Smooth muscle cell (in vitro differentiated cells): ENCODE results near the gene CLDN22. TPM values are rescaled to one million over a fixed set of nuclear protein-coding genes. Genes with fewer than 3 reads are reported as not detected.

Experiments
- DNase-seq: peaks from one replicate; lab custom pipeline; 2025; ENCODE audit not compliant: unreplicated experiment; lab: John Stamatoyannopoulos, UW
- H2AFZ ChIP-seq: fragments of 200-600 bp; sonication (generic); 2 replicates; pipeline ENCODE4 v1.6.0; 2016; ENCODE audit warnings: antibody characterized with exemption, low read depth, mild to moderate bottlenecking
- H3F3A ChIP-seq: fragments of 200-600 bp; sonication (generic); 2 replicates; pipeline ENCODE4 v1.6.0; 2017; ENCODE audit warnings: antibody characterized with exemption, low read depth
- H3K27ac ChIP-seq: fragments of 200-600 bp; sonication (generic); 2 replicates; pipeline ENCODE4 v1.5.1; 2016; ENCODE audit warnings: low read depth, mild to moderate bottlenecking
- H3K27me3 ChIP-seq: fragments of 200-600 bp; sonication (generic); 2 replicates; pipeline ENCODE4 v1.6.1; 2016; ENCODE audit warnings: low read depth, mild to moderate bottlenecking
- H3K36me3 ChIP-seq: fragments of 200-600 bp; sonication (generic); 2 replicates; pipeline ENCODE4 v1.5.1; 2016; ENCODE audit warnings: low read depth
- H3K4me1 ChIP-seq: fragments of 200-600 bp; sonication (generic); 2 replicates; pipeline ENCODE4 v1.5.1; 2016; ENCODE audit warnings: low read depth
- H3K4me2 ChIP-seq: fragments of 200-600 bp; sonication (generic); 2 replicates; pipeline ENCODE4 v1.6.0; 2016; ENCODE audit warnings: mild to moderate bottlenecking
- H3K4me3 ChIP-seq: fragments of 200-600 bp; sonication (generic); 2 replicates; pipeline ENCODE4 v1.5.1; 2016; ENCODE audit warnings: mild to moderate bottlenecking
- H3K79me2 ChIP-seq: fragments of 200-600 bp; sonication (generic); 2 replicates; pipeline ENCODE4 v1.6.0; 2016; ENCODE audit warnings: low read depth, mild to moderate bottlenecking
- H3K9ac ChIP-seq: fragments of 200-600 bp; sonication (generic); 2 replicates; pipeline ENCODE4 v1.6.0; 2016; ENCODE audit warnings: low read depth
- H3K9me3 ChIP-seq: fragments of 200-600 bp; sonication (generic); replicated peaks from 2 replicates; pipeline ENCODE4 v1.5.1; 2016; ENCODE audit warnings: low read depth
- H4K20me1 ChIP-seq: fragments of 200-600 bp; sonication (generic); 2 replicates; pipeline ENCODE4 v1.6.0; 2016; ENCODE audit warnings: low read depth
- WGBS: methylation state at CpG from one replicate; pipeline ENCODE4 v1.1.7; 2016; ENCODE audit warnings: low lambda C conversion rate; 5-methylcytosine and 5-hydroxymethylcytosine counted together
- polyA plus RNA-seq: library from polyadenylated mRNA; unstranded; fragments of >200 nt; fragmentation: Nextera tagmentation; extraction: Ambion mirVana; gene quantifications from 2 replicates; pipeline ENCODE4 v1.2.1, GENCODE V29; 2016
- total RNA-seq: library from RNA; depleted of rRNA; stranded (reverse); fragments of >200 nt; gene quantifications from 2 replicates; pipeline ENCODE4 v1.2.3, GENCODE V29; 2014
- TF ChIP-seq, protein P1 (sequence below): fragments of 200-600 bp; sonication (generic); IDR thresholded peaks from 2 replicates; pipeline ENCODE4 v1.5.1; 2017; ENCODE audit warnings: borderline replicate concordance, mild to moderate bottlenecking, antibody characterized with exemption; ENCODE audit not compliant: insufficient read depth, poor library complexity, severe bottlenecking

CLDN22 gene
- total and polyA plus RNA-seq, 2 experiments from 2014 or later = 0.08 TPM; not detected in 1

DNA sequence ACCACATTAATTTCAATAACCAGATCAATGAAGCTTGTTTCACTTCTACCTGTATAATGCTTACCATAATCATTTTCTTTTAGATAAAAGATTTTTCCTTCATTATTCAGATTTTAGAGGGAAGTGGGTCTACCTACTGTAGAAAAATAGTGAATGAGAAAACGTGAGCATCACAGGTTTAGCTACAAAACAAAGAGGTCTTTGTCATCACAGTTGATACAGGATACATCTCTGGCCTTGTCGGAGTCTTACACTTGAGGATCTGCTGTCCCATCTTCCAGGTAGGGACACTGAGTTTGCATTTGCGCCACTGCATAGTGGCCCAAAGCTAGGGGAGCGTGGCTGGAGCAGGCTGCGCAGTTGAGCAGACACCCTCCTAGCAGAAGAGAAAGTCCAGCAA is 1.4 kb upstream of the CLDN22 start:
- no peak overlapping the region for H3K9ac ChIP-seq
- no peaks in the 10 kb centered on the region for H3K27me3 ChIP-seq
- no peaks in the 10 kb centered on the region for H3K9me3 ChIP-seq
- WGBS = 96% methylated on average over 5 of the region's 5 CpGs
- no peak overlapping the region for H2AFZ ChIP-seq
- no peak overlapping the region for H3K4me3 ChIP-seq
- H3K36me3 ChIP-seq = no peaks in the 10 kb centered on the region
- TF ChIP-seq, protein P1, sequence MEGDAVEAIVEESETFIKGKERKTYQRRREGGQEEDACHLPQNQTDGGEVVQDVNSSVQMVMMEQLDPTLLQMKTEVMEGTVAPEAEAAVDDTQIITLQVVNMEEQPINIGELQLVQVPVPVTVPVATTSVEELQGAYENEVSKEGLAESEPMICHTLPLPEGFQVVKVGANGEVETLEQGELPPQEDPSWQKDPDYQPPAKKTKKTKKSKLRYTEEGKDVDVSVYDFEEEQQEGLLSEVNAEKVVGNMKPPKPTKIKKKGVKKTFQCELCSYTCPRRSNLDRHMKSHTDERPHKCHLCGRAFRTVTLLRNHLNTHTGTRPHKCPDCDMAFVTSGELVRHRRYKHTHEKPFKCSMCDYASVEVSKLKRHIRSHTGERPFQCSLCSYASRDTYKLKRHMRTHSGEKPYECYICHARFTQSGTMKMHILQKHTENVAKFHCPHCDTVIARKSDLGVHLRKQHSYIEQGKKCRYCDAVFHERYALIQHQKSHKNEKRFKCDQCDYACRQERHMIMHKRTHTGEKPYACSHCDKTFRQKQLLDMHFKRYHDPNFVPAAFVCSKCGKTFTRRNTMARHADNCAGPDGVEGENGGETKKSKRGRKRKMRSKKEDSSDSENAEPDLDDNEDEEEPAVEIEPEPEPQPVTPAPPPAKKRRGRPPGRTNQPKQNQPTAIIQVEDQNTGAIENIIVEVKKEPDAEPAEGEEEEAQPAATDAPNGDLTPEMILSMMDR = no peak
- no peaks in the 10 kb centered on the region for H3K79me2 ChIP-seq
- no peaks in the 10 kb centered on the region for H3K4me1 ChIP-seq
- no peak overlapping the region for H3K27ac ChIP-seq
- H3K4me2 ChIP-seq = no peak overlapping the region
- DNase-seq = no peak
- no peaks in the 10 kb centered on the region for H4K20me1 ChIP-seq
- no peaks in the 10 kb centered on the region for H3F3A ChIP-seq

DNA sequence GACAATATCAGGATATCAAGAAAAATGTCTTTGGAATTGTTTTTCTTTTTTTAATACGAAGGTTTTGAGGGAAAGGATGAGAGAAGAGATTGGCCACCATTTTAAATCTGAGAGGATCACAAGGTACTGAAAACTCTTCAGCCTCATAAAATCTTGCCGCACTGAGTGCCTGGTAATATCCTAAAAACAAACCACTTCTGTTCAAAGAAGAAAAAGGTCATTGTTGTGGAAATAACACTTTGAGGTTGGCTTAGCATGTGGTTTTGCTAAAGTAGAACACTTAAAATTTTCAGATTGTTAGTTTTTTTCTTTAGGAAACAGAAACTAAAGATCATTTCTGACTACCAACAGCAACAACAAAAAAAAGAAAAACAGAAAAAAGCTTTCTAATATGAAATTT is 1.0 kb upstream of the CLDN22 start:
- H3K4me2 ChIP-seq = no peak overlapping the region
- H3F3A ChIP-seq = no peaks in the 10 kb centered on the region
- TF ChIP-seq, protein P1 = no peak
- H3K27me3 ChIP-seq = no peaks in the 10 kb centered on the region
- H3K4me3 ChIP-seq = no peak overlapping the region
- H2AFZ ChIP-seq = no peak overlapping the region
- no peaks in the 10 kb centered on the region for H3K79me2 ChIP-seq
- 87% methylated on average over 2 of the region's 2 CpGs for WGBS
- no peaks in the 10 kb centered on the region for H4K20me1 ChIP-seq
- H3K27ac ChIP-seq = no peak overlapping the region
- no peak for DNase-seq
- H3K4me1 ChIP-seq = no peaks in the 10 kb centered on the region
- H3K9me3 ChIP-seq = no peaks in the 10 kb centered on the region
- no peaks in the 10 kb centered on the region for H3K36me3 ChIP-seq
- no peak overlapping the region for H3K9ac ChIP-seq

DNA sequence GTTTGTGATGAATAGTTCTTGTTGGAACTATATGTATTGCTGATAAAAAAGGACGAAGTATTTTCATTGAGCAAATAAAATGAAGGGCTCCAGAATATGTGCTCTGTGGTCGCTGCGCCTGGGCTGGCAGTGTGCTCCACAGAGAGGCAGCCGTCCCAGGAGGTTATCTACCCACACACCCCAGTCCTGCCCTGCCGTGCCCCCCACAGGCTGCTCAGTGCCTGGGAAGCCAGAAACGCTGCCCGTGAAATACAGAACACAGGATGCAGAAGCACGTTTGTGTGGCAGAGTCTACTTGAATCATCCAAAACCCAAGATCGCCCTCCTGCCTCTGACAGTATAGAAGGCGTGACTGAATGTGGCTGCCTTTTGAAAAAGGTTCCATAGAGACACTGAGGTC is 1.4 kb downstream of the CLDN22 start:
- Histone ChIP-seq H4K20me1 (no peaks in the 10 kb centered on the region), H3K36me3 (no peaks in the 10 kb centered on the region), H3K4me2 (no peak overlapping the region), H3K4me3 (no peak overlapping the region), H3K9me3 (no peaks in the 10 kb centered on the region), H3K79me2 (no peaks in the 10 kb centered on the region), H3K27ac (no peak overlapping the region), H3F3A (no peaks in the 10 kb centered on the region), H3K27me3 (no peaks in the 10 kb centered on the region), H3K4me1 (no peaks in the 10 kb centered on the region), H3K9ac (no peak overlapping the region), H2AFZ (no peak overlapping the region)
- DNase-seq = no peak
- TF ChIP-seq, protein P1 = no peak
- WGBS = 95% methylated on average over 10 of the region's 10 CpGs

DNA sequence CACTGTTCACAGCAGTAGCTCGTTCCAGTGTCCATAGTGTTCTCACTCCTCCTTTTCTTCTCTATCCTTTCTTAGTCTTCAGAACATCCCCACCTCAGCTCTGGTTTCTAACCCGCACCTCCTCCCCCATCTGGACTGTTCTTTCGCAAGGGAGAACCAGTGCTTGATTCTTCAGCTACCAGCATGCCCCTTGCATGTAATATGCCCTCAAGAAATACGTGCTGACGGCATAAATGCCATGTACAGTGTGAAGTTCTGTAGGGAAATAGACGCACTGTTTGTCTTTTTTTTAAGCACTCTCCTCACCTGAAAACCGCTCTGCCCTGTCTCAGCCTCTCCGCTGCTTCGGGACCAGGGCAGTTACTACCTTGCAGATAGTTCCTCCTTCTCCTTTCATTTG is 5.3 kb downstream of the CLDN22 start:
- Histone ChIP-seq H2AFZ (no peak overlapping the region), H3F3A (no peaks in the 10 kb centered on the region), H3K4me2 (no peak overlapping the region), H3K27me3 (no peaks in the 10 kb centered on the region), H3K79me2 (no peaks in the 10 kb centered on the region), H3K4me1 (no peaks in the 10 kb centered on the region), H3K4me3 (no peak overlapping the region), H3K9ac (no peak overlapping the region), H3K9me3 (no peaks in the 10 kb centered on the region), H3K27ac (no peak overlapping the region), H4K20me1 (no peaks in the 10 kb centered on the region), H3K36me3 (no peaks in the 10 kb centered on the region)
- TF ChIP-seq, protein P1 = no peak
- WGBS = 92% methylated on average over 9 of the region's 9 CpGs
- DNase-seq = no peak
